ENCODE data around the gene RAN. TPM values are rescaled to one million over a fixed set of nuclear protein-coding genes. Genes with fewer than 3 reads are reported as not detected.

Gene RAN
- polyA plus RNA-seq, 1 of the 3 experiments (the other 2 are of a cell fraction): 865 TPM

GRCh38 chr12:130829391-130830245 is 42.2 kb upstream of the RAN start:
- Histone ChIP-seq H3K9me3 (no peaks in the 10 kb centered on the region), H3K27ac (ENCODE audit: low read depth in 2 of 2, low read length in 1 of 2) (no peak overlapping the region), H3K9me2 (no peaks in the 10 kb centered on the region), H3K9ac (no peak overlapping the region), H3K79me2 (ENCODE audit: insufficient read depth) (peaks cover 93% of the 10 kb centered on the region), H3F3A (replicated peaks; ENCODE audit: insufficient read depth) (no peaks in the 10 kb centered on the region), H3K4me3 (ENCODE audit: low read depth in 2 of 2, low read length in 1 of 2) (no peak overlapping the region), H4K20me1 (ENCODE audit: insufficient read depth) (peaks cover 38% of the 10 kb centered on the region), H2AFZ (ENCODE audit: low read depth) (no peak overlapping the region), H3K4me1 (ENCODE audit: control insufficient read depth in 1 of 2, insufficient read depth in 2 of 2, low read depth in 1 of 2, low read length in 1 of 2) (peaks cover 0 to 13% of the 10 kb centered on the region in 2 experiments; a peak in 1 of 4 replicates), H3K36me3 (replicated peaks in 1 of 2; ENCODE audit: control insufficient read depth in 1 of 2, insufficient read depth in 2 of 2, low read length in 1 of 2) (no peaks in the 10 kb centered on the region), H3K4me2 (no peak overlapping the region), H3K27me3 (ENCODE audit: insufficient read depth) (no peaks in the 10 kb centered on the region)
- ChIA-PET POLR2A (interaction anchor here (1.3 kb wide), 1 partner anchor 9 kb away, joined by 4 read pairs; no protein-coding TSS in a partner anchor), CTCF (interaction anchor here (1.3 kb wide), 1 partner anchor 12 kb away, joined by 3 read pairs; no protein-coding TSS in a partner anchor)
- no peak for TF ChIP-seq SMC3 (IDR thresholded peaks at IDR 0.05; ENCODE audit: low read depth, low read length)
- no peak for TF ChIP-seq TCF12 (IDR thresholded peaks at IDR 0.05)
- no peak for TF ChIP-seq TAF1 (IDR thresholded peaks at IDR 0.05; ENCODE audit: borderline replicate concordance, low read depth, low read length)
- TF ChIP-seq TEAD4 (IDR thresholded peaks at IDR 0.05; ENCODE audit: borderline replicate concordance, insufficient read depth): no peak
- no peak for TF ChIP-seq MXI1 (IDR thresholded peaks at IDR 0.05; ENCODE audit: low read depth, low read length)
- no peak for TF ChIP-seq POLR2AphosphoS5 (IDR thresholded peaks at IDR 0.05; ENCODE audit: low read depth, low read length)
- no peak for TF ChIP-seq IRF3 (IDR thresholded peaks at IDR 0.05; ENCODE audit: low read depth, low read length)
- peak; percentile 49 for DNase-seq
- WGBS (ENCODE audit: low lambda C conversion rate): 93% methylated on average over 13 of the region's 17 CpGs

- Histone ChIP-seq H3K4me1 (ENCODE audit: control insufficient read depth in 1 of 2, insufficient read depth in 2 of 2, low read depth in 1 of 2, low read length in 1 of 2) (peaks cover 0 to 13% of the 10 kb centered on the region in 2 experiments; a peak in 1 of 4 replicates), H3K4me2 (no peak overlapping the region), H3K27ac (ENCODE audit: low read depth in 2 of 2, low read length in 1 of 2) (no peak overlapping the region), H3K79me2 (ENCODE audit: insufficient read depth) (peaks cover 93% of the 10 kb centered on the region), H3K9me3 (no peaks in the 10 kb centered on the region), H3K9ac (no peak overlapping the region), H3K36me3 (replicated peaks in 1 of 2; ENCODE audit: control insufficient read depth in 1 of 2, insufficient read depth in 2 of 2, low read length in 1 of 2) (no peaks in the 10 kb centered on the region), H3K9me2 (no peaks in the 10 kb centered on the region), H2AFZ (ENCODE audit: low read depth) (no peak overlapping the region), H3K4me3 (ENCODE audit: low read depth in 2 of 2, low read length in 1 of 2) (no peak overlapping the region), H3K27me3 (ENCODE audit: insufficient read depth) (no peaks in the 10 kb centered on the region), H4K20me1 (ENCODE audit: insufficient read depth) (peaks cover 38% of the 10 kb centered on the region), H3F3A (replicated peaks; ENCODE audit: insufficient read depth) (no peaks in the 10 kb centered on the region)
- CTCF ChIA-PET: no interaction called here
- TF ChIP-seq GABPA (IDR thresholded peaks at IDR 0.05; ENCODE audit: low read depth) (no peak), REST (IDR thresholded peaks at IDR 0.05; ENCODE audit: low read depth, low read length) (no peak), POLR2AphosphoS5 (IDR thresholded peaks at IDR 0.05; ENCODE audit: low read depth, low read length) (no peak), TCF12 (IDR thresholded peaks at IDR 0.05) (no peak), MEF2A (IDR thresholded peaks at IDR 0.05; ENCODE audit: borderline replicate concordance, low read depth) (no peak), GATA2 (CRISPR knock-in tag; IDR thresholded peaks at IDR 0.05) (no peak), CHD2 (IDR thresholded peaks at IDR 0.05; ENCODE audit: low read length, partially characterized antibody) (no peak), JUND (IDR thresholded peaks at IDR 0.05) (no peak), USF1 (IDR thresholded peaks at IDR 0.05; ENCODE audit: borderline replicate concordance, low read depth) (no peak), PBX3 (IDR thresholded peaks at IDR 0.05) (no peak), MAX (IDR thresholded peaks at IDR 0.05; ENCODE audit: low read depth) (no peak), TAF1 (IDR thresholded peaks at IDR 0.05; ENCODE audit: borderline replicate concordance, low read depth, low read length) (no peak), USF2 (IDR thresholded peaks at IDR 0.05; ENCODE audit: borderline replicate concordance, low read depth, low read length) (no peak), ELF1 (IDR thresholded peaks at IDR 0.05) (no peak)
- DNase-seq: no peak
- WGBS (ENCODE audit: low lambda C conversion rate): 88% methylated on average over 10 of the region's 14 CpGs
- POLR2A ChIA-PET: no interaction called here
These were observed 41.7 kb upstream of the RAN start for GRCh38 chr12:130830246-130830551.

All from SK-N-SH (cell line).